A673 (cell line): Measurements from ENCODE around the gene KIFAP3.

Experiments used
- CTCF ChIP-seq: fragments of 300-800, 200-600 bp; sonication (generic); conservative IDR thresholded peaks from 2 replicates; pipeline ENCODE4 v1.5.1; 2017; ENCODE audit warnings: low read depth, mild to moderate bottlenecking, antibody characterized with exemption, low read length, moderate library complexity, mixed read lengths
- EZH2 ChIP-seq: fragments of 200-600 bp; sonication (generic); IDR thresholded peaks from 2 replicates; pipeline ENCODE4 v1.6.1; 2017; ENCODE audit warnings: borderline replicate concordance, low read depth, mild to moderate bottlenecking, mixed read lengths, antibody characterized with exemption, low read length; ENCODE audit not compliant: poor library complexity, severe bottlenecking

- TF ChIP-seq CTCF (no peak), EZH2 (no peak)
Observed at GRCh38 chr1:170063109-170063826, 11.2 kb downstream of the KIFAP3 start.
